K562 (cell line): ENCODE data around the gene GVQW3.
A peak's percentile ranks its signal among the peaks of the same experiment; 100 is the strongest.

Experiments
- HDAC1 ChIP-seq, 2 experiments: fragments of 450-650 bp; IDR thresholded peaks; 2 replicates each; pipeline ENCODE4 v1.6.1; 2016 to 2017; ENCODE audit warnings: inconsistent platforms in 1 of 2, mild to moderate bottlenecking in 1 of 2, moderate library complexity in 1 of 2
- HDAC2 ChIP-seq: fragments of 450-650 bp; IDR thresholded peaks from 2 replicates; pipeline ENCODE4 v1.6.1; 2016; ENCODE audit warnings: mild to moderate bottlenecking
- NFIC ChIP-seq: fragments of 450-650 bp; IDR thresholded peaks from 2 replicates; pipeline ENCODE4 v1.6.1; 2017; ENCODE audit warnings: mild to moderate bottlenecking, inconsistent platforms
- SETDB1 ChIP-seq: IDR thresholded peaks from one replicate; pipeline ENCODE4 v1.6.1; 2012; ENCODE audit warnings: low read length, control low read depth, inconsistent platforms
- SP1 ChIP-seq: sonication (generic); formaldehyde crosslinking; IDR thresholded peaks from 2 replicates; pipeline ENCODE4 v1.8.1; 2022; ENCODE audit warnings: mild to moderate bottlenecking, missing genetic modification reagents
- TAL1 ChIP-seq: fragments of 450-650 bp; IDR thresholded peaks from 2 replicates; pipeline ENCODE4 v1.6.1; 2016; ENCODE audit warnings: mild to moderate bottlenecking
- ZNF347 ChIP-seq: fragments of 450-650 bp; formaldehyde crosslinking; IDR thresholded peaks from 2 replicates; pipeline ENCODE4 v1.4.0; 2020; ENCODE audit warnings: low read depth, mild to moderate bottlenecking, moderate library complexity

DNA sequence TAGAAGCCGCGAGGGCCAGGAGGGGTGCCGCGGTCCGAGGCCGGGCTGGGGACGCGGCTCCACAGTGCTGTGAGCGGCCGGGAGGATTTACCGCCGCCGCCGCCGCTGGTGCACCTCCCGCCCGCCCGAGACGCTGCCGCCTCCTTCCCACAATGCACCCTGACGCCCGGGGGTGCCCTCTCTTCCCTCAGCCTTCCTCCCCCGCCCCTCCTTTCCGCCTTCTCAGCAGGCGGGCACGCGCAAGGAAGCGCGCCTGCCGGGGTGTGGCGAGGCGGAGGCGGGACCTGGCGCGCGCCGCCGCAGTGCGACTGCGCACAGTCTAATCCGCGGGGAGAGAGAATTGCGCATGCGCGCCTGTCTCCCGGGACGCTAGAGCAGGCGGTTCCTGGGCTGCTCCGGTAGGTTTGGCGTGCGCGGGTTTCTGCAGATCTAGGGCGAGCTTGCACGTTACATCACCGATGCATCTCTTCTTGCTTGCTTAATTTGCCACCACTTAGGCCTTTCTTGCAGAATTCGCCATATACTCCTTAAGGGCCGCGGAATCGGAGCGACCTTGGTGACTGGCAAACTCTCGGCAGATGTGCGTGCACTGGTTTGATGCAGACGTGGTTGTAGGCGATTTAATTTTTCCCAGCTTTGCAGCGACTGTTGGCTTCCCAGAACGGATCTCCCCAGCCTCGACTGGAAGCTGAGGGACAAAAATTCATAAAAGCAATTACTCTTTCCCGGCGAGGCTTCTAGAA, at the start of gene GVQW3, which contains the start of gene THAP12:
- no peak for TF ChIP-seq SETDB1
- no peak for TF ChIP-seq TAL1
- TF ChIP-seq HDAC1 (IDR thresholded peaks at IDR 0.05), result peak in 1 of 2 experiments; percentile 85; a peak in 2 of 4 replicates
- TF ChIP-seq SP1, result peak; percentile 73; the same call in 1 of the 2 replicates
- TF ChIP-seq ZNF347 (CRISPR knock-in tag), result no peak
- peak; percentile 69; the same call in 1 of the 2 replicates for TF ChIP-seq HDAC2
- no peak for TF ChIP-seq NFIC
